ENCODE data around the gene CACNA2D2. TPM values are rescaled to one million over a fixed set of nuclear protein-coding genes. Genes with fewer than 3 reads are reported as not detected.
A peak's percentile ranks its signal among the peaks of the same experiment; 100 is the strongest.

The CACNA2D2 gene
- total and polyA plus RNA-seq, 2 of the 13 experiments (the other 11 are each of a cell fraction or from before 2014, with no cell fraction given): not detected

DNA sequence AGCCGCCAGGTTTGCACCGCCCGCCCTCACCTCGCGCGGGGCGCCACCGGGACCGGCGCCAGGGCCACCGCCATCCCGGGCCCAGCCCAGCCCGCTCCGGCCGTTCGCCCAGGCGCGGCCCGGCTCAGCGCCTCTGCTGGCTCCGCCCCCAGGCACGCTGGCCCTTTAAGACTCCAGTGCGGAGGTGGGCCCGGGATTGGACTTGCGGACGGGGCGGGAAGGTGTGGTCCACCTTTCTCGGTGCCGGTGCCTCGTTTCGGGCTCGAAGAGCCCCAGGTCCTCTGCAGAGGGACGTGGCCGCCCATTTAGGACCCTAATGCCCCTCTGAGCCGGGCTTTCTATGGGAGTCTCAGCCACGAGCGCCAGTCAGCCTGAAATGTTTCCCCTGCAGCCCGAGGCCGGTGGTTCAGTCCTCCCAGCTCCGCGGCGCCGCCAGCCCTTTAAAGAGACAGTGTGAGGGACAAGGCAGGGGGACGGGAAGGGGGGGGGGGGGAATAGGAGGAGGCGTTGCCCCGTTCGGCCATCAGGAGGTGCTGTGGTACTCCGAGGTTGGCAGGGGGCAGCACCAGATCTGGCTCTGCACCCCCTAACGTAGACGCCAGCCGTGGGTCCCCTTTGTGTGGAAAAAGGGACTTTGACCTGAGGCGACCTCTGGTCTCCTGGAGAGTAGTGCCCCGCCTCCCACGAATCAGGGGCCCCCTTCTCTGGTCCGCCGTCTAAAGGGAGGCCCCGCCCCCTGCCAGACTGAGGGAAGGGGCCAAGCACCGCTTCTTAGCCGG lies 181.9 kb downstream of the CACNA2D2 start (continued):
- TF ChIP-seq ZNF33A (CRISPR knock-in tag; IDR thresholded peaks at IDR 0.05; ENCODE audit: borderline replicate concordance) (no peak; the same call in 1 of the 2 replicates), MEIS1 (CRISPR knock-in tag; IDR thresholded peaks at IDR 0.05; ENCODE audit: borderline replicate concordance) (peak; percentile 17; the same call in 1 of the 2 replicates), ZNF496 (CRISPR knock-in tag; IDR thresholded peaks at IDR 0.05; ENCODE audit: insufficient replicate concordance) (no peak), RARA (CRISPR knock-in tag; IDR thresholded peaks at IDR 0.05) (peak; percentile 47), ZZZ3 (CRISPR knock-in tag; IDR thresholded peaks at IDR 0.05; ENCODE audit: borderline replicate concordance) (no peak), MTF1 (CRISPR knock-in tag; IDR thresholded peaks at IDR 0.05) (no peak), ZNF746 (CRISPR knock-in tag; IDR thresholded peaks at IDR 0.05) (peak; percentile 74), ARHGAP35 (CRISPR knock-in tag; IDR thresholded peaks at IDR 0.05; ENCODE audit: borderline replicate concordance) (no peak), LRRFIP1 (CRISPR knock-in tag; conservative IDR thresholded peaks at IDR 0.05) (no peak), RORA (CRISPR knock-in tag; IDR thresholded peaks at IDR 0.05) (no peak), GLMP (CRISPR knock-in tag; IDR thresholded peaks at IDR 0.05; ENCODE audit: borderline replicate concordance) (no peak), ZNF788 (CRISPR knock-in tag; IDR thresholded peaks at IDR 0.05; ENCODE audit: borderline replicate concordance) (peak; percentile 41; the same call in 1 of the 2 replicates), FOXP1 (IDR thresholded peaks at IDR 0.05) (no peak), FOXP1 (CRISPR knock-in tag; IDR thresholded peaks at IDR 0.05) (no peak), GTF3A (CRISPR knock-in tag; conservative IDR thresholded peaks at IDR 0.05) (no peak), PITX1 (CRISPR knock-in tag; IDR thresholded peaks at IDR 0.05) (peak; percentile 58), IRF2 (CRISPR knock-in tag; IDR thresholded peaks at IDR 0.05) (no peak; the same call in 1 of the 2 replicates), NCOA5 (CRISPR knock-in tag; IDR thresholded peaks at IDR 0.05) (no peak), CCDC6 (CRISPR knock-in tag; IDR thresholded peaks at IDR 0.05) (no peak)
- TF ChIP-seq, protein P1, sequence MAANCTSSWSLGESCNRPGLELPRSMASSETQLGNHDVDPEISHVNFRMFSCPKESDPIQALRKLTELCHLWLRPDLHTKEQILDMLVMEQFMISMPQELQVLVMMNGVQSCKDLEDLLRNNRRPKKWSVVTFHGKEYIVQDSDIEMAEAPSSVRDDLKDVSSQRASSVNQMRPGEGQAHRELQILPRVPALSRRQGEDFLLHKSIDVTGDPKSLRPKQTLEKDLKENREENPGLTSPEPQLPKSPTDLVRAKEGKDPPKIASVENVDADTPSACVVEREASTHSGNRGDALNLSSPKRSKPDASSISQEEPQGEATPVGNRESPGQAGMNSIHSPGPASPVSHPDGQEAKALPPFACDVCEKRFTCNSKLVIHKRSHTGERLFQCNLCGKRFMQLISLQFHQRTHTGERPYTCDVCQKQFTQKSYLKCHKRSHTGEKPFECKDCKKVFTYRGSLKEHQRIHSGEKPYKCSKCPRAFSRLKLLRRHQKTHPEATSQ (CRISPR knock-in tag; IDR thresholded peaks at IDR 0.05; ENCODE audit: borderline replicate concordance): no peak
- TF ChIP-seq, protein P2, sequence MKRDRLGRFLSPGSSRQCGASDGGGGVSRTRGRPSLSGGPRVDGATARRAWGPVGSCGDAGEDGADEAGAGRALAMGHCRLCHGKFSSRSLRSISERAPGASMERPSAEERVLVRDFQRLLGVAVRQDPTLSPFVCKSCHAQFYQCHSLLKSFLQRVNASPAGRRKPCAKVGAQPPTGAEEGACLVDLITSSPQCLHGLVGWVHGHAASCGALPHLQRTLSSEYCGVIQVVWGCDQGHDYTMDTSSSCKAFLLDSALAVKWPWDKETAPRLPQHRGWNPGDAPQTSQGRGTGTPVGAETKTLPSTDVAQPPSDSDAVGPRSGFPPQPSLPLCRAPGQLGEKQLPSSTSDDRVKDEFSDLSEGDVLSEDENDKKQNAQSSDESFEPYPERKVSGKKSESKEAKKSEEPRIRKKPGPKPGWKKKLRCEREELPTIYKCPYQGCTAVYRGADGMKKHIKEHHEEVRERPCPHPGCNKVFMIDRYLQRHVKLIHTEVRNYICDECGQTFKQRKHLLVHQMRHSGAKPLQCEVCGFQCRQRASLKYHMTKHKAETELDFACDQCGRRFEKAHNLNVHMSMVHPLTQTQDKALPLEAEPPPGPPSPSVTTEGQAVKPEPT (CRISPR knock-in tag; IDR thresholded peaks at IDR 0.05; ENCODE audit: low read depth): no peak

Data from HepG2 (cell line).